GM12872 (cell line): ENCODE results near the gene FBXO17.

Experiments
- CTCF ChIP-seq: IDR thresholded peaks from 3 replicates; pipeline ENCODE4 v1.5.1; 2011; ENCODE audit warnings: low read depth, mild to moderate bottlenecking, low read length, moderate library complexity; ENCODE audit not compliant: insufficient read depth

The FBXO17 gene

GRCh38 chr19:38931521-38931793 lies 44.1 kb downstream of the FBXO17 start:
- no peak for TF ChIP-seq CTCF

GRCh38 chr19:38930776-38931520 lies 44.6 kb downstream of the FBXO17 start, which contains the start of gene MRPS12:
MRPS12 (plus strand) TSS chr19:38930944; CDS start chr19:38931295, 351 bp downstream.
- TF ChIP-seq CTCF = no peak

GRCh38 chr19:38929929-38930775 lies 45.4 kb downstream of the FBXO17 start, which contains the start of gene SARS2:
SARS2 (minus strand) TSS chr19:38930763; CDS start chr19:38930736, 27 bp downstream.
- TF ChIP-seq CTCF = peak; percentile 98

- TF ChIP-seq CTCF = no peak
Measured at GRCh38 chr19:38928391-38929001, 47.0 kb downstream of the FBXO17 start.

DNA sequence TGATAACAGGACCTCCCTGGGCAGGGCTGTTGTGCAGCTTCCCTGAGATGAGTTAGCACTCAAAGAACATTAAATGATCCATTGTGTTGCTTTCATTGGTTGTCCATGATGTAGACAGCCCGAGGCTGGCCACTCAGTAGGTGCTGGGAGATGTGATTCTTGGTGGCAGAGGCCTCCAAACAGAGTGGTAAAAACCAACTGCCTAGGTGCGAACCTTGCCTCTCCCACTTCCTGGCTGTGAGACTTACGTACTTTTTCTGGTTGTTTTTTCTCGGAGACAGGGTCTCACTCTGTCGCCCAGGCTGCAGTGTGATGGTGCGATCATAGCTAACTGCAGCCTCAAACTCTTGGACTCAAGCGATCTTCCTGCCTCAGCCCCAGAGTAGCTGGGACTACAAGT lies 51.2 kb downstream of the FBXO17 start:
- TF ChIP-seq CTCF = no peak

DNA sequence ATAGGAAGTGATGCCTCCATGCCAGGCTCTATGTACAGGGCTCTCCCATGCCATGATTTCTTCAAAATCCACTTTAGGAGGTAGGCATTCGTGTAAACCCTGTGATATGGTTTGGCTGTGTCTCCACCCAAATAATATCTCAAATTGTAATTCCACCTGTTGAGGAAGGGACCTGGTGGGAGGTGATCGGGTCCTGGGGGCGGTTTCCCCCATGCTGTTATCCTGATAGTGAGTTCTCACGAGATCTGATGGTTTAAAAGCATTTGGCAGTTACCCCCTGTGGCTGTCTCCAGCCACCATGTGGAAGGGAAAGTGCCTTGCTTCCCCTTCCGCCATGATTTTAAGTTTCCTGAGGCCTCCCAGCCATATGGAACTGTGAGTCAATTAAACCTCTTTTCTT lies 53.1 kb downstream of the FBXO17 start:
- TF ChIP-seq CTCF = no peak
